Breast epithelium (tissue), 4 donors: ENCODE measurements around the gene RENBP. TPM values are rescaled to one million over a fixed set of nuclear protein-coding genes. Genes with fewer than 3 reads are reported as not detected.

Experiments used
- DNase-seq, 2 donors: peaks; one replicate each; pipeline ENCODE4 v3.0.0-alpha.2; 2019; ENCODE audit warnings: low spot score in 2 of 2
- H3K27ac ChIP-seq, 2 donors: fragments of 200-600 bp; sonication (generic) in 1 of 2; one replicate each; pipeline ENCODE4 v1.5.1; 2016 to 2019; ENCODE audit warnings: mild to moderate bottlenecking in 1 of 2
- H3K27me3 ChIP-seq, 2 donors: fragments of 200-600 bp; sonication (generic) in 1 of 2; one replicate each; pipeline versions ENCODE4 v1.5.1 to v1.6.0; 2017 to 2019; ENCODE audit warnings: control low read depth in 1 of 2, mild to moderate bottlenecking in 1 of 2
- H3K36me3 ChIP-seq: fragments of 200-600 bp; one replicate; pipeline ENCODE4 v1.5.1; 2019
- H3K4me1 ChIP-seq, 2 donors: fragments of 200-600 bp; sonication (generic); one replicate each; pipeline ENCODE4 v1.5.1; 2016 to 2019; ENCODE audit warnings: control low read depth in 1 of 2
- H3K4me3 ChIP-seq, 3 donors: fragments of 200-600 bp; sonication (generic); 1 replicate in 2 of 3; 2 replicates in 1 of 3; pipeline ENCODE4 v1.5.1; 2016 to 2019; ENCODE audit warnings: mild to moderate bottlenecking in 3 of 3, moderate library complexity in 2 of 3
- H3K9me3 ChIP-seq, 2 donors: fragments of 200-600 bp; sonication (generic) in 1 of 2; one replicate each; pipeline ENCODE4 v1.5.1; 2016 to 2019; ENCODE audit warnings: control low read depth in 1 of 2
- POLR2A ChIP-seq: fragments of 450-650 bp; IDR thresholded peaks from one replicate; pipeline ENCODE4 v1.6.1; 2016; ENCODE audit warnings: antibody characterized with exemption, mild to moderate bottlenecking, moderate library complexity
- POLR2AphosphoS5 ChIP-seq, 3 donors: sonication (generic); formaldehyde crosslinking; IDR thresholded peaks; one replicate each; pipeline ENCODE4 v1.6.1; 2017; ENCODE audit warnings: antibody characterized with exemption in 3 of 3
- intact Hi-C: fragments of 100-400 bp; cut with DNase I; formaldehyde crosslinking; loops from one replicate; pipeline ENCODE4 v1.15.1; 2023; ENCODE audit warnings: low total_unique reads
- total RNA-seq, 3 donors: library from RNA; depleted of rRNA; stranded (reverse); fragments of >200 nt; gene quantifications; one replicate each; pipeline ENCODE4 v1.1.0, GENCODE V29; 2016
- TF ChIP-seq, protein P1 (sequence below), 3 donors: fragments of 450-650 bp; IDR thresholded peaks; one replicate each; pipeline ENCODE4 v1.5.1; 2016 to 2017; ENCODE audit warnings: antibody characterized with exemption in 3 of 3, mild to moderate bottlenecking in 3 of 3, moderate library complexity in 3 of 3

Gene RENBP
- total RNA-seq, 3 donors from 2014 or later: 6.6 to 50.7 (median 6.9) TPM

- TF ChIP-seq, protein P1, sequence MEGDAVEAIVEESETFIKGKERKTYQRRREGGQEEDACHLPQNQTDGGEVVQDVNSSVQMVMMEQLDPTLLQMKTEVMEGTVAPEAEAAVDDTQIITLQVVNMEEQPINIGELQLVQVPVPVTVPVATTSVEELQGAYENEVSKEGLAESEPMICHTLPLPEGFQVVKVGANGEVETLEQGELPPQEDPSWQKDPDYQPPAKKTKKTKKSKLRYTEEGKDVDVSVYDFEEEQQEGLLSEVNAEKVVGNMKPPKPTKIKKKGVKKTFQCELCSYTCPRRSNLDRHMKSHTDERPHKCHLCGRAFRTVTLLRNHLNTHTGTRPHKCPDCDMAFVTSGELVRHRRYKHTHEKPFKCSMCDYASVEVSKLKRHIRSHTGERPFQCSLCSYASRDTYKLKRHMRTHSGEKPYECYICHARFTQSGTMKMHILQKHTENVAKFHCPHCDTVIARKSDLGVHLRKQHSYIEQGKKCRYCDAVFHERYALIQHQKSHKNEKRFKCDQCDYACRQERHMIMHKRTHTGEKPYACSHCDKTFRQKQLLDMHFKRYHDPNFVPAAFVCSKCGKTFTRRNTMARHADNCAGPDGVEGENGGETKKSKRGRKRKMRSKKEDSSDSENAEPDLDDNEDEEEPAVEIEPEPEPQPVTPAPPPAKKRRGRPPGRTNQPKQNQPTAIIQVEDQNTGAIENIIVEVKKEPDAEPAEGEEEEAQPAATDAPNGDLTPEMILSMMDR (IDR thresholded peaks at IDR 0.05): no peak
- no peak for TF ChIP-seq POLR2A
- no peak for TF ChIP-seq POLR2AphosphoS5 (IDR thresholded peaks at IDR 0.05)
- peaks cover 0 to 22% of the 10 kb centered on the region in 2 donors for H3K27me3 ChIP-seq
- H3K27ac ChIP-seq: peak overlapping the region; percentile 99 to 100
- peak overlapping the region; percentile 73 to 91 (median 82) for H3K4me3 ChIP-seq
- intact Hi-C loops: no loop called here
- no peaks in the 10 kb centered on the region for H3K36me3 ChIP-seq
- DNase-seq: no peak
- peaks cover 0 to 15% of the 10 kb centered on the region in 2 donors for H3K4me1 ChIP-seq
- H3K9me3 ChIP-seq: no peaks in the 10 kb centered on the region
Measured at GRCh38 chrX:153970357-153971123, 26.1 kb upstream of the RENBP start.

- H3K4me3 ChIP-seq: peak overlapping the region; percentile 73 to 91 (median 82)
- no peak for DNase-seq
- no peaks in the 10 kb centered on the region for H3K36me3 ChIP-seq
- peak overlapping the region; percentile 99 to 100 for H3K27ac ChIP-seq
- intact Hi-C loops: no loop called here
- peaks cover 0 to 15% of the 10 kb centered on the region in 2 donors for H3K4me1 ChIP-seq
- no peaks in the 10 kb centered on the region for H3K9me3 ChIP-seq
- TF ChIP-seq POLR2A (no peak), POLR2AphosphoS5 (IDR thresholded peaks at IDR 0.05) (no peak)
- H3K27me3 ChIP-seq: peaks cover 0 to 24% of the 10 kb centered on the region in 2 donors
Measured at GRCh38 chrX:153969904-153970356, 25.5 kb upstream of the RENBP start.

GRCh38 chrX:153969125-153969903 lies 24.9 kb upstream of the RENBP start:
- Histone ChIP-seq H3K27me3 (peaks cover 0 to 24% of the 10 kb centered on the region in 2 donors), H3K4me1 (peaks cover 0 to 15% of the 10 kb centered on the region in 2 donors), H3K36me3 (no peaks in the 10 kb centered on the region), H3K4me3 (peak overlapping the region; percentile 73 to 91 (median 82)), H3K27ac (peak overlapping the region in 1 of 2 donors; percentile 100), H3K9me3 (no peaks in the 10 kb centered on the region)
- TF ChIP-seq, protein P1 (IDR thresholded peaks at IDR 0.05): no peak
- TF ChIP-seq POLR2AphosphoS5 (IDR thresholded peaks at IDR 0.05) (no peak), POLR2A (no peak)
- intact Hi-C loops: no loop called here
- no peak for DNase-seq

DNA sequence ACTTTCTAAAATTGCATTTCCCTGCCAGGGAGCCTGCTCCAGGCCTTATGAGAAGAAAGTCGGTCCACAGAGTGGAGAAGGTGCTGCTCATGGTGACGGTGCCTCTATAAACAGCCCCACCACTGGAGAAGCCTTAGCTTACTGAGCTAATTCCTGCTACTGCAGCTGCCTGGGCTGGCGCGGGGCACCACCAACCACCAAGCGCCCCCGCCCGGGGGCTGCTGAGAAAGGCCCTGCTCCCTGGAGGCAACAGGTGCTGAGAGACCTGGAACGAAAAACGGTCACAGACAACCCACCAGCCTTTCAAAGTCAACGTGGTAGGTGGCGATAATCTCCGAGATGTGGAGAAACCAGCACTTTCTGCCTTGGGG lies 24.3 kb upstream of the RENBP start:
- intact Hi-C loops: no loop called here
- H3K27me3 ChIP-seq: peaks cover 0 to 24% of the 10 kb centered on the region in 2 donors
- no peaks in the 10 kb centered on the region for H3K9me3 ChIP-seq
- DNase-seq: no peak
- no peaks in the 10 kb centered on the region for H3K36me3 ChIP-seq
- H3K4me3 ChIP-seq: peak overlapping the region; percentile 73 to 91 (median 82)
- TF ChIP-seq, protein P1 (IDR thresholded peaks at IDR 0.05): no peak
- peaks cover 0 to 10% of the 10 kb centered on the region in 2 donors for H3K4me1 ChIP-seq
- H3K27ac ChIP-seq: peak overlapping the region in 1 of 2 donors; percentile 100

DNA sequence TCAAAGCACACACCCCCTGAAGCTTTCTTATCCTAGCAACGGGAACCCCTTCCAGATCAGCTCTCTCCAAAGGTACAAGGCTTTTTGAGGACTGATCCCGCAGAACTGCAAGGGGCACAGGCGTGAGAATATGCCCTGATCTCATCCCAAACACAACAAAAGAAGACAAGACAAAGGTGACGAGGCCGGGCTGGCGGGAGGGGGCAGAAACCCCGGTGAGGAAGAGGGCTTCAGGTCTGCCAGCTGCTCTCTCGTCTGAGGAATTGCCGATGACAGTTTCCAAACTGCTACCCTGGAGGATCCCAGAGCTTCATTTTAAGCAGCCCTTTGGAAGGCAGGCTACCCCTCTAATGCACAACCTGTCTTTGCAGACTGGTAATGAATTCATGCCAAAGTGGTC lies 23.8 kb upstream of the RENBP start:
- H3K9me3 ChIP-seq: no peaks in the 10 kb centered on the region
- H3K27me3 ChIP-seq: peaks cover 0 to 24% of the 10 kb centered on the region in 2 donors
- peak overlapping the region in 2 of 3 donors; percentile 82 to 91 for H3K4me3 ChIP-seq
- TF ChIP-seq POLR2AphosphoS5 (IDR thresholded peaks at IDR 0.05): no peak
- TF ChIP-seq, protein P1 (IDR thresholded peaks at IDR 0.05): no peak
- no peak for TF ChIP-seq POLR2A
- no peak for DNase-seq
- intact Hi-C loops: no loop called here
- H3K36me3 ChIP-seq: no peaks in the 10 kb centered on the region
- H3K27ac ChIP-seq: peak overlapping the region; percentile 26 to 100
- peaks cover 0 to 6% of the 10 kb centered on the region in 2 donors for H3K4me1 ChIP-seq
